Natural killer cell treated with Interleukin-12 subunit alpha and Interleukin-12 subunit beta and Interleukin-15 and Interleukin-18, amount 100 ng/mL, for 72 hours (primary cell): ENCODE measurements around the gene CPLX3. TPM values are rescaled to one million over a fixed set of nuclear protein-coding genes. Genes with fewer than 3 reads are reported as not detected.
A peak's percentile ranks its signal among the peaks of the same experiment; 100 is the strongest.

Source experiments
- ATAC-seq, 2 donors: fragments of 150-1000 bp; cut with Tn5 transposase in 1 of 2; sonication (Bioruptor Pico), chemical (Tn5 transposase) in 1 of 2; 2 replicates each; pipeline ENCODE4 v1.10.0; 2021
- DNase-seq: peaks from one replicate; pipeline ENCODE4 v3.0.0; 2022; ENCODE audit warnings: low spot score
- H3K27ac Mint-ChIP-seq, 2 donors: 1 replicate in 1 of 2; 2 replicates in 1 of 2; pipeline ENCODE4 v1.8.0; 2022; ENCODE audit warnings: mixed read lengths in 2 of 2, mild to moderate bottlenecking in 1 of 2, moderate library complexity in 1 of 2
- H3K27me3 Mint-ChIP-seq, 2 donors: 1 replicate in 1 of 2; 2 replicates in 1 of 2; pipeline ENCODE4 v1.8.0; 2022; ENCODE audit warnings: mixed read lengths in 2 of 2
- H3K36me3 Mint-ChIP-seq: one replicate; pipeline ENCODE4 v1.8.0; 2022; ENCODE audit warnings: mixed read lengths
- H3K4me1 Mint-ChIP-seq, 2 donors: 1 replicate in 1 of 2; 2 replicates in 1 of 2; pipeline ENCODE4 v1.8.0; 2022; ENCODE audit warnings: low read depth in 2 of 2, mixed read lengths in 2 of 2, mild to moderate bottlenecking in 1 of 2
- H3K4me3 Mint-ChIP-seq: one replicate; pipeline ENCODE4 v1.8.0; 2022; ENCODE audit warnings: mixed read lengths
- H3K9me3 Mint-ChIP-seq: 2 replicates; pipeline ENCODE4 v1.8.0; 2022; ENCODE audit warnings: mixed read lengths
- total RNA-seq, 2 donors: library from RNA; stranded (reverse); gene quantifications; one replicate each; pipeline ENCODE4 v1.2.3, GENCODE V29; 2022

CPLX3 gene
- total RNA-seq, 2 donors from 2014 or later, result 0.43 to 1.7 TPM

DNA sequence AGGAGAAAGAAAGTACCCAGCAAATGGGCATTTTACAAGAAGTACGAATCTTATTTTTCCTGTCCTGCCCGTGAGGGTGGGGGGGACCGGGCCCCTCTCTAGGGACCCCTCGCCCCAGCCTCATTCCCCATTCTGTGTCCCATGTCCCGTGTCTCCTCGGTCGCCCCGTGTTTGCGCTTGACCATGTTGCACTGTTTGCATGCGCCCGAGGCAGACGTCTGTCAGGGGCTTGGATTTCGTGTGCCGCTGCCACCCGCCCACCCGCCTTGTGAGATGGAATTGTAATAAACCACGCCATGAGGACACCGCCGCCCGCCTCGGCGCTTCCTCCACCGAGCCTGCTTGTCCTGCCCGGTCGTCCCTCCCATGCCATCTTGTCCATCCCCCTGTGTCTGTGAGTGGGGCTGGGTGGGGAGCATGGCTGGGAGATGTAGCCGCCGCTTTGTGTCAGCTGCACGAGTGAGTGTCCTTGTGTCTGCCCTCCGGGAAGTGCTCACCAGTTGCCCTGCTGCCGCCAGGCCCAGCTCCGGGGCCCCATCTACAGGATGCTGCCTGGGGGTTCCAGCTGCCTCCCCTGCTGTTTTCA lies 23.5 kb upstream of the CPLX3 start:
- H3K27ac Mint-ChIP-seq, result no peak overlapping the region
- H3K4me1 Mint-ChIP-seq, result peaks cover 36 to 39% of the 10 kb centered on the region in 2 donors
- peaks cover 6% of the 10 kb centered on the region for H3K36me3 Mint-ChIP-seq
- H3K27me3 Mint-ChIP-seq, result no peaks in the 10 kb centered on the region
- DNase-seq (no peak), ATAC-seq (no peak)
- no peak overlapping the region for H3K4me3 Mint-ChIP-seq
- no peaks in the 10 kb centered on the region for H3K9me3 Mint-ChIP-seq

DNA sequence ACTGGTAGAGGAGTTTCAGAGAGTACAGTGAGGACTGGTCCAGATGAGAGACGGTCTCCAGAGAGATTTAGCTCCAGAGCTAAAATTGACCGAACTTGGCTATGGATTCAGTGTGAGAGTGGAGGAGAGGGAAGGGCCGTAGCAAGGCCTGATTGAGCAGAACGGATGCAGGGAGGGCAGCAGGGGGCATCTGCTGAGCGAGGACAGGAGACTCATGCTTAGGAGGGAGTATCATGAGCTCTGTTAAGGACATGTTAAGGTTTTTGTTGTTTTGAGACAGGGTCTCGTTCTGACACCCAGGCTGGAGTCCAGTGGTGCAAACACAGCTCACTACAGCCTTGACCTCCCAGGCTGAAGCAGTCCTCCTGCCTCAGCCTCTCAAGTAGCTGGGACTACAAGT lies 21.5 kb upstream of the CPLX3 start:
- DNase-seq (no peak), ATAC-seq (no peak)
- Mint-ChIP-seq H3K4me1 (peaks cover 32 to 39% of the 10 kb centered on the region in 2 donors), H3K27ac (peak overlapping the region; percentile 53 to 70), H3K4me3 (no peak overlapping the region), H3K36me3 (peaks cover 6% of the 10 kb centered on the region), H3K9me3 (no peaks in the 10 kb centered on the region), H3K27me3 (no peaks in the 10 kb centered on the region)

DNA sequence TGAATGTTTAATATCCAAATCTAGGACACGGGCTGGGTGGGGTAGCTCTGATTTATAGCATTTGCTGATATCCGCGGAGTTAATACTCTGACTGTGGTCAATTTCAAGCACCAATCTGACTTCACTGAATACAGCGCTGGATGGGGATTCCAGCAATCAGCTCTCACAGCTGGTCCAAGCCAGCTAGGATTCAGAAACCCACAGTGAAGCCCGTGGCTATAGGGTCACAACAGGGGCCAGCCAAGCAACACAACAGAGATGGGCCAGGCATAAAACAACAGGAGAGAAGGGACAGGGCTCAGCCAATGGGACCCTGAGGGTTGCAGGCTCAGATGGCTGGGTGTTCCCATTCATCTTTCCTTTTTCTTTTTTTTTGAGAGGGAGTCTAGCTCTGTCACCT lies 19.1 kb upstream of the CPLX3 start:
- Mint-ChIP-seq H3K4me3 (no peak overlapping the region), H3K27ac (peak overlapping the region; percentile 78 to 85), H3K4me1 (peaks cover 27 to 34% of the 10 kb centered on the region in 2 donors), H3K9me3 (no peaks in the 10 kb centered on the region), H3K36me3 (peaks cover 6% of the 10 kb centered on the region), H3K27me3 (no peaks in the 10 kb centered on the region)
- no peak for DNase-seq
- no peak for ATAC-seq

DNA sequence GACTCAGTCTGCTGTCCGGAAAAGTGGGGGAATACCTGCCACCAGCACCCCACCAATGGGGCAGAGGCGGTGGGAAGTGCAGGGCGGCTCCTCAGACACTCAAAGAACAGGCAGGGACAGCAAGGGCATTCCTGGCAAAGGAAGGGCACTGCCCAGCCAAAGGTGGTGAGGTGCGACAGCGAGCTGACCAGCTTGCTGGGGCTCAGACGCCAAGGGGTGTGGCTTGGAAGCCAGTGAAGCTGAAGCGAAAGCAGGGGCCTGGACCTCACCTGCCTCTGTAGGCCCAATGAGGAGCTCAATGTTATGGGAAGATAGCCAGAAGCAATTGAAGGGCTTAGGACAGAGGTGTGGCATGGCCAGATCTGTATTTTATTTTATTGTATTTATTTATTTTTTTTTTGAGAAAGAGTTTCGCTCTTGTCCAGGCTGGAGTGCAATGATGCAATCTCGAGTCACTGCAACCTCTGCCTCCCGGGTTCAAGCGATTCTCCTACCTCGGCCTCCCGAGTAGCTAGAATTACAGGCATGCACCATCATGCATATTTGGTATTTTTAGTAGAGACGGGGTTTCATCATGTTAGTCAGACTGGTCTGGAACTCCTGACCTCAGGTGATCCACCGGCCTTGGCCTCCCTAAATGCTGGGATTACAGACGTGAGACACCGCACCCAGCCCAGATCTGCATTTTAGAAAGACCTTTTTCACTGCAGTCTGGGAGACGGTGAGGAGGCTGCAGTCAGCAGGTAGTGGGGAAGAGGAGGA lies 18.2 kb upstream of the CPLX3 start:
- Mint-ChIP-seq H3K4me3 (no peak overlapping the region), H3K4me1 (peaks cover 28 to 34% of the 10 kb centered on the region in 2 donors), H3K9me3 (no peaks in the 10 kb centered on the region), H3K27ac (peak overlapping the region; percentile 78 to 85), H3K27me3 (no peaks in the 10 kb centered on the region), H3K36me3 (peaks cover 6% of the 10 kb centered on the region)
- ATAC-seq (no peak), DNase-seq (no peak)

DNA sequence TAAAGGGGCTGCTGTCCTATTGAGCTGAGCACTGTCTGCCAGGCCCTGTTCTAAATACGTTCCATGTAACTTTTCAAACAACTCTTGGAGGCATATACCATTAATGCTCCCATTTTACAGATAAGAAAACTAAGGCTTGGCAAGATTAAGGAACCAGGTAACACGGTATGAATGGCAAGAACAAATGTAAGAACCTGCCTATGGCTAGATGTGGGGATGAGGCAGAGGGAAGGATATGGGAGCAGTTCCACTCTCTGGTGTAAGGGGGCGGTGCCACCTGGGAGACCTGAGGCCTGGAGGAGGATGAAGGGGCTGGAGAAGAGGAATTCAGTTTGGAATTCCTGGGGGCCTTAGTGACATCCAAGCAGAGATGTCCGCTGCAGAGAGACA lies 17.6 kb upstream of the CPLX3 start:
- DNase-seq, result no peak
- Mint-ChIP-seq H3K27ac (no peak overlapping the region), H3K36me3 (peaks cover 5% of the 10 kb centered on the region), H3K4me3 (no peak overlapping the region), H3K27me3 (no peaks in the 10 kb centered on the region), H3K9me3 (no peaks in the 10 kb centered on the region), H3K4me1 (peaks cover 31 to 34% of the 10 kb centered on the region in 2 donors)
- no peak for ATAC-seq

DNA sequence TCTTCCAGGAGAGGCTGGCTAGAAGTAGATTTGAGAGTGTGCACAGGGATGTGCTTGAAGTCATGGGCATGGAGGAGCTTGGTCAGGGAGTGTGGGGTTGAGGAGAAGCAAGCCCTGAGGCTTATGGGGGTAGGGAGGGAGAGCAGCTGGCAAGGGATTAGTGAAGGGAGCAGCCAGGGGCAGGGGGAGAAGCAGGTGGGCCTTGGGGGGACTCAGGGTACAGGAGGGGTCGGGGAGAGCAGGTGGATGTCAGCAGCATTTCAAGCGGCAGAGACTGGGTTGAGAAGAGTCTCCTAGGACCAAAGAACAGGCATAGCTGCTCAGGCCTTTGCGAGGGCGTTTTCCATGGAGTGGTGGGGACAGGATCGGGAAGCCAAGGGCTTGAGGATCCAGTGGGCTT lies 17.2 kb upstream of the CPLX3 start:
- peaks cover 27 to 31% of the 10 kb centered on the region in 2 donors for H3K4me1 Mint-ChIP-seq
- no peak overlapping the region for H3K4me3 Mint-ChIP-seq
- H3K36me3 Mint-ChIP-seq, result peaks cover under 1% of the 10 kb centered on the region
- ATAC-seq (no peak), DNase-seq (no peak)
- H3K9me3 Mint-ChIP-seq, result no peaks in the 10 kb centered on the region
- no peaks in the 10 kb centered on the region for H3K27me3 Mint-ChIP-seq
- H3K27ac Mint-ChIP-seq, result peak overlapping the region in 1 of 2 donors; percentile 9

DNA sequence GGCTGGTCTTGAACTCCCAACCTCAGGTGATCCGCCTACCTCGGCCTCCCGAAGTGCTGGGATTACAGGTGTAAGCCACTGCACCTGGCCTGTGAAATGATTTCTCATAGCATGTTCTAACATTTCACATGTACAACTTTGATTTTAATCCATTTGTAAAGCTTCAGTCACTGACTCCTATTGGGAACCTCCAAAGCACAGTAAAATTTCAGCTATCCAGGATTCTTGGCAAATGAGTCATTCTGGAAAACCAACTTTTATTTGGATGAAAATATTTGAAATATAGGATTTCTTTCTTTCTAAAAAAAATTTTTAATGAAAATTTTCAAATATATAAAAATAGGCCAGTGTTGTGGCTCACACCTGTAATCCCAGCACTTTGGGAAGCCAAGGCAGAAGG lies 16.5 kb upstream of the CPLX3 start:
- Mint-ChIP-seq H3K27me3 (no peaks in the 10 kb centered on the region), H3K4me1 (peaks cover 22 to 26% of the 10 kb centered on the region in 2 donors), H3K36me3 (no peaks in the 10 kb centered on the region), H3K9me3 (no peaks in the 10 kb centered on the region), H3K27ac (no peak overlapping the region), H3K4me3 (no peak overlapping the region)
- DNase-seq, result no peak
- ATAC-seq, result no peak

DNA sequence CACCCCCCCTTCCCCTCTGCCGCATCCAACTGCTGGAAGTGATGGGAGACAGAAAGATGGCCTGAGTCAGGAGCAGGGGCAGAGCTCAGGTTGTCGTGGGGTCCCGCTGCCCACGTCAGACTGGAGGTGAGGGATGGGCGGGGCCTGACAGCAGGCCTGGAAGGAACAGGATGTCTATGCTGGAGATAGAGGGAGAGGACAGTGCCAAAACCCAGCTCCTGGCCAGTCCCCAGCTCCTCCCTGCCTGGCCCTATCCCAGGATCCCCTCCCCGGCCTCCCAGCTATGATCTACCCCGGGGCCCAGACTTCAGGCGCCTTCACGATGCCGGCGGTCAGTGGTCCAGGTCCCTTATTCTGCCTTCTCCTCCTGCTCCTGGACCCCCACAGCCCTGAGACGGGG lies 13.9 kb upstream of the CPLX3 start, which contains the start of gene LMAN1L:
Gene LMAN1L, plus strand, starts transcription at position 303 of the 400 bp plus-strand sequence. Its CDS starts 20 bp downstream, at position 323.
- Mint-ChIP-seq H3K4me1 (peaks cover 9 to 22% of the 10 kb centered on the region in 2 donors), H3K36me3 (no peaks in the 10 kb centered on the region), H3K27ac (no peak within 1 kb of the TSS), H3K9me3 (no peaks in the 10 kb centered on the region), H3K27me3 (no peaks in the 10 kb centered on the region), H3K4me3 (no peak within 1 kb of the TSS)
- DNase-seq (no peak), ATAC-seq (peak in 1 of 2 donors; percentile 21)

DNA sequence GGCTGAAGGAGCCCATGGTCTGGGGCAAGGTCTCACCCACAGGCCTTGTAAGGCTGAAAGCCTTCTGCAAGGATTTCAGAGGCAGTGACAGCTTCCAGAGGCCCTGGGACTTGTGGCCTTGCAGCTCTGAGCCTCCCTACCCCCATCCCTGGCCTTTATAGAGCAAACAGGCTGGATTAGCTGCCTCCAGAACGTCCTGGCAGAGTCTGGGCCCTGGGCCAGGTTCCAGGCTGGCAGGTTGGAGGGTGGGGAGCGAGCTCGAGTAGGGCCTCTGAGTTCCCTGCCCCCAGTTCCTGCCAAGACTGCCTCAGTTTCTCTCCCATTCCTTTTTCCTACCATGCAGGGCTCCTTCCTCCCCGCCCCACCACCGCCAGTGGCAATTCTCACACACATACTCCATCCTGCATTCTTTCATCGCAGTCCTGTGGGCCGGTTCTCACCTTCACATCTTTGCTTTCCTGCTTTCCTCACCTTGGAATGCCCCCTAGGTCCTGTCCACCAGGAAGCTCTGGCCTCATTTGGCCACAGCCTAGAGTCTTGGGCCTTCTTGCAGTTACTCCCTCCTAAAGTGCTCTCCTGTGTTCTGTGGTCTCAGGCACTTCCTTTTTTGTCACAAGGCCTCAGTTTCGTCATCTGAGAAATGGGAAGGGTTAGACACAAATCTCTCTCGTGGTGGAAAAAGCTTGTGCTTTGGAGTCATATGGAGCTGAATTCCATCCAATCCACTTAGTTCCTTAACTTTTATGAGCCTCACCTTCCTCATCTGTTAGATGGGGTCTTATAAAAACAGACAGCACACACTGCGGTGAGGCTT lies 11.1 kb upstream of the CPLX3 start:
- H3K4me1 Mint-ChIP-seq, result peaks cover 13 to 21% of the 10 kb centered on the region in 2 donors
- no peaks in the 10 kb centered on the region for H3K36me3 Mint-ChIP-seq
- no peak for ATAC-seq
- no peaks in the 10 kb centered on the region for H3K27me3 Mint-ChIP-seq
- H3K9me3 Mint-ChIP-seq, result no peaks in the 10 kb centered on the region
- no peak overlapping the region for H3K27ac Mint-ChIP-seq
- DNase-seq, result no peak
- no peak overlapping the region for H3K4me3 Mint-ChIP-seq

DNA sequence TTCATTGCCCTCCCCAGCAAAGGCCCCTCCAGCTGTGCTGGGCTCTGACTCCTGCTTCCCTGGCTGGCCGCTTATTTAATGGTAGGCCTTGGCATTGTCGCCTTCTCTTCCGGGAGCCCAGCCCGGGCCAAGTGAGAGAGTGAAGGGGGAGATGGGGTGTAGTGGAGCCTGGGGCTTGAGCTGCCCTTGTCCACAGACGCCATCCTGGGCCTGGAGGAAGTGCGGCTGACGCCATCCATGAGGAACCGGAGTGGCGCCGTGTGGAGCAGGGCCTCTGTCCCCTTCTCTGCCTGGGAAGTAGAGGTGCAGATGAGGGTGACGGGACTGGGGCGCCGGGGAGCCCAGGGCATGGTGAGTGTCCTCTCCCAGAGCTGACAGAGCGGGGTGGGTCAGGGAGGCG lies 10.5 kb upstream of the CPLX3 start:
- Mint-ChIP-seq H3K27me3 (no peaks in the 10 kb centered on the region), H3K36me3 (no peaks in the 10 kb centered on the region), H3K4me3 (no peak overlapping the region), H3K4me1 (peaks cover 13 to 21% of the 10 kb centered on the region in 2 donors), H3K9me3 (no peaks in the 10 kb centered on the region), H3K27ac (no peak overlapping the region)
- ATAC-seq, result no peak
- no peak for DNase-seq

DNA sequence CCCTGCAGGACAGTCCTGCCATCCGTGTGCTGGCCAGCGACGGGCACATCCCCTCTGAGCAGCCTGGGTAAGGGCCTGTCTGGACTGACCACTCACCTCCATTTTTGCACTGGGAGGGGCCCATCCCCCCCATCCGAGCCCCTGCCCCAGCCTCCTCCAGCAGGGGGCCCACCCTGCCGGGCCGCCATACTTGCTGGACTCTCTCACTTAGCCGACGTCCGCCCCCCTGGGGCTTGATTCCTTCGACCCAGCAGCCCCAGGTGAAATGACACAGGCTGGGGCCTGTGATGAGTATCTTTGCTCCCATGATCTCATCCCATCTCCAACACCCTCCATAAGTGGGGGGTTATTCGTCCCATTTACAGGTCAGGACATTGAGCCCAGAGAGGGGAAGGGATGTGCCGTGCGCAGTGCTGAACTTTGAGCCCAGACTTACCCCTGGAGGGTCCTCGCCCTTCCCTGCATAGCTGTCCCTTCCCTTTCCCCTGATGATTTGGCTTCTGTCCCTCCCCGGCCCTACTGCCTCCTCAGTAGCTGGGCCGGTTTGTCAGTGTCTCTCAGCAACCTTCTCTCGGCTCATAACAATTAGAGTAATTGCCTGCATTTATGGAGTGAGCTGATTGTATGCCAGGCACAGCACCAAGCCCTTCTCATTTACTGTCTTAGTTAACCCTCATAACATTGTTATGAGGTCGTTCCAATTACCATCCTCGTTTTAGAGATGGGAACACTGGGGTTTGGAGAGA lies 9.6 kb upstream of the CPLX3 start:
- H3K4me1 Mint-ChIP-seq, result peaks cover 13 to 21% of the 10 kb centered on the region in 2 donors
- H3K27ac Mint-ChIP-seq, result peak overlapping the region in 1 of 2 donors; percentile 63
- H3K9me3 Mint-ChIP-seq, result no peaks in the 10 kb centered on the region
- no peak for ATAC-seq
- H3K36me3 Mint-ChIP-seq, result no peaks in the 10 kb centered on the region
- DNase-seq, result no peak
- H3K27me3 Mint-ChIP-seq, result no peaks in the 10 kb centered on the region
- no peak overlapping the region for H3K4me3 Mint-ChIP-seq

DNA sequence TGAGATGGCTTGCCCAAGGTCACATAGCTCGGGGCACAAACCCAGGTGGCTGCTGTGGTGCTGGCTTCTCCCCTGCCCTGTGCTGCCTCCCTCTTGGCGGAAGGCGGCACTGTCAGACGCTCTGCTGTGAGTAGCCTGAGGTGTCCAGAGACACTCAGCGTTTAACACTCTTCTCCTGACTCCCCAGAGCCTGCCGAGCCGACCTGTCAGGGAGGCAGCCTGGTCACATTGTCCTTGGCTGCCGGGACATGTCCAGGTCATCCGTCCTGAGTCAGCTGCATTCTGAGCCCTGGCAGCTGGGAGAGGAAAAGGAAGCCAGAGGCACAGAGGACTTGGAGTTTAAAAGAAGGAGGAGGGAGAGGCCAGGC lies 9.1 kb upstream of the CPLX3 start:
- Mint-ChIP-seq H3K4me3 (no peak overlapping the region), H3K4me1 (peaks cover 13 to 21% of the 10 kb centered on the region in 2 donors), H3K36me3 (no peaks in the 10 kb centered on the region), H3K9me3 (no peaks in the 10 kb centered on the region), H3K27me3 (no peaks in the 10 kb centered on the region), H3K27ac (peak overlapping the region in 1 of 2 donors; percentile 63)
- ATAC-seq (no peak), DNase-seq (no peak)

DNA sequence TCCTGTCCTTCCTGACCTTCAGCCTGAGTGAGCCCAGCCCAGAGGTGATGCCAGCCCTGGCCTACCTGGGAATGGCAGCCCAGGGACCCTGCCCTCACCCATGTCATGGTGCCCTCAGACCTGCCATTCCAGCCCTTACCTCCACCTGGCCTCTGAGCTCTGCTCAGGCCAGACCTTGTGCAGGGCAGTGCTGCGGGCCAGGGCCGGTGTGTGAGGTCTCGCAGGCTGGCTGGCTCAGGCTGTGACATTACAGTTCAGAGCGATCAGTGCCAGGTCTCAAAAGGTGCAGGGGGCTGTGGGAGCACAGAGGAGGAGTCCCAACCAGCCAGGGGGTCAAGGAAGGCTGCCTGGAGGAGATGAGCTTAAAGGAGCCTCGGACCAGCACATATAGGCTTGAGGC lies 6.4 kb upstream of the CPLX3 start:
- Mint-ChIP-seq H3K27me3 (peaks cover 7 to 9% of the 10 kb centered on the region in 2 donors), H3K9me3 (no peaks in the 10 kb centered on the region), H3K36me3 (no peaks in the 10 kb centered on the region), H3K4me3 (no peak overlapping the region), H3K4me1 (peaks cover 8 to 26% of the 10 kb centered on the region in 2 donors), H3K27ac (no peak overlapping the region)
- DNase-seq (no peak), ATAC-seq (no peak)
